NCI-H2227 (cell line): ENCODE data around the gene SLC48A1.

ENCODE experiments used
- DNase-seq: peaks from one replicate; lab custom pipeline; 2025; ENCODE audit not compliant: unreplicated experiment; lab: John Stamatoyannopoulos, UW

The SLC48A1 gene

GRCh38 chr12:47789712-47790489 is 16.9 kb downstream of the SLC48A1 start:
- no peak for DNase-seq

- no peak for DNase-seq
These were observed 17.8 kb downstream of the SLC48A1 start for GRCh38 chr12:47790676-47791350.

- DNase-seq = no peak
These were observed 18.3 kb downstream of the SLC48A1 start for GRCh38 chr12:47791351-47791746.

GRCh38 chr12:47791874-47792273 is 18.8 kb downstream of the SLC48A1 start:
- no peak for DNase-seq

- no peak for DNase-seq
These were observed 20.1 kb downstream of the SLC48A1 start for GRCh38 chr12:47793015-47793681.

GRCh38 chr12:47794679-47795078 is 21.6 kb downstream of the SLC48A1 start:
- DNase-seq = no peak

GRCh38 chr12:47795121-47795813 is 22.2 kb downstream of the SLC48A1 start:
- DNase-seq = no peak

GRCh38 chr12:47795814-47796411 is 22.9 kb downstream of the SLC48A1 start:
- DNase-seq = no peak

GRCh38 chr12:47797441-47797840 is 24.4 kb downstream of the SLC48A1 start:
- no peak for DNase-seq

- no peak for DNase-seq
These were observed 25.4 kb downstream of the SLC48A1 start for GRCh38 chr12:47798382-47798948.

- no peak for DNase-seq
These were observed 26.4 kb downstream of the SLC48A1 start for GRCh38 chr12:47799357-47799955.

GRCh38 chr12:47800582-47800981 is 27.5 kb downstream of the SLC48A1 start:
- DNase-seq = no peak

GRCh38 chr12:47801170-47801903 is 28.3 kb downstream of the SLC48A1 start:
- no peak for DNase-seq

GRCh38 chr12:47801904-47802246 is 28.8 kb downstream of the SLC48A1 start:
- no peak for DNase-seq

GRCh38 chr12:47802312-47802711 is 29.3 kb downstream of the SLC48A1 start:
- no peak for DNase-seq

- no peak for DNase-seq
These were observed 30.3 kb downstream of the SLC48A1 start for GRCh38 chr12:47803191-47803875.

GRCh38 chr12:47804171-47804570 is 31.1 kb downstream of the SLC48A1 start:
- DNase-seq = no peak

- no peak for DNase-seq
These were observed 32.4 kb downstream of the SLC48A1 start for GRCh38 chr12:47805417-47805816.

GRCh38 chr12:47807338-47807737 is 34.3 kb downstream of the SLC48A1 start:
- DNase-seq = no peak
